ENCODE data around the gene HOXC12.

The HOXC12 gene

DNA sequence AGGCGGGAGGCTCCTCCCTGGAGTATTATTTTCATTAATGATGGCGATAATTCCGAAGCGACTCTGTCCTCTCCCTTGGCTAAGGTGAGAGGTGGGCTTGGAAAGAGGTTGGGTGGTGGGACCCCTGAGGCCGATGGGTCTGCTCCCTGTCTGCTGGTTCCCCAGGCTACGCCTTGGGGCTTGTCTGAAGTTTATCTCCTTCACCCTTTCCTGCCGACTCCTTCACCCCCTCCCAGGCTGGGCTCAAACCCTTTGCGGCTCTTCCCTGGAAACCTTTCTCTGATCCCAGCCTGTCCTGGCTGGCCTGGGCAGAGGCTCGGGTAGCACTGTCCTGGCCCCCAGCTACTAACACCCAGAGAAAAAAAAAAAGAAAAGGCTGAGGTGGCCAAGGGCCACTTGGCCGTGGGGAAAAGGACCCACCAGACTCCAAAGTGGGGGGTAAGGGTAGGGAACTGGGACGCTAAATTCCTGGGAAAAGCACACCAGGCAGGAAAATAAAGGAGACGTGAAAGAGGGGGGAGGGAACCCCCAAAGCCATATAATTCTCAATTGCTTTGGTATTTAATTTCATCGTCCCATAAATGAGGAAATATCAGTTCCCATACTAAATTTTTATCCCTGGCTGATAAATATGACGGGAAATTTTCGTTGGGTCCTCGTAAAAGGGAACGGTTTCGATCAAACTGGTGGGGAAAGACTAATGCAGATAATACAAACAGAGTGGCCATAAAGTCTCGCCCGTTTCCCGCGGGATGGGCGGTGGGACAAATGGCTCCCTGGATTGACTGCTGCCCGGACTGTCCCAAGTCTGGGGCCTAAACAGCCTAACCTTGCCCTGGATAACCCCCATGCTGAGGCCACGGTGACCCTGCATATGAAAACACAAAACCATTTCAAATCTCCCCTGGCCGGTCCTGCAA is 28.2 kb downstream of the HOXC12 start:
- FAIRE-seq: no peak

DNA sequence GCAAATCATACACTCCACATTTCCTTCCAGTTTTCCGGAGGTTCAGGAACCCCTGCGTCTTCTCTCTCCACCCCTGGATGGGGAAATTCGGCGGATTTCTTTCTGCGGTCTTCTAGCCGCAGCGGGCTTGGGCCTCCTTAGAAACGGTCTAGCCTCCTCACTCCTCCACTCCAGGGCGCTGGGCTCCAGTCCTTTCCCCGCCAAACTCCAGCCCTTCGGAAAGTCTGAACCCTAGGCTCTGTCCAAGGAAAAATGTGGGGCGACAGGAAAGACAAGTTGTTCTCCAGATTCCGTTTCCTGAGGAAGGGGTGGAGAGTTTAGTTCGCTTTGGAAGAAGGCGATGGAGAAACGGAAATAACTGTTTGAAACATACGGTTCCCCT is 28.9 kb downstream of the HOXC12 start:
- FAIRE-seq (no peak), DNase-seq (ENCODE audit: insufficient read length, low spot score) (no peak)

More for the DNA sequence above, 28.2 kb downstream of the HOXC12 start:
- no peak for DNase-seq (ENCODE audit: insufficient read length, low spot score)

DNA sequence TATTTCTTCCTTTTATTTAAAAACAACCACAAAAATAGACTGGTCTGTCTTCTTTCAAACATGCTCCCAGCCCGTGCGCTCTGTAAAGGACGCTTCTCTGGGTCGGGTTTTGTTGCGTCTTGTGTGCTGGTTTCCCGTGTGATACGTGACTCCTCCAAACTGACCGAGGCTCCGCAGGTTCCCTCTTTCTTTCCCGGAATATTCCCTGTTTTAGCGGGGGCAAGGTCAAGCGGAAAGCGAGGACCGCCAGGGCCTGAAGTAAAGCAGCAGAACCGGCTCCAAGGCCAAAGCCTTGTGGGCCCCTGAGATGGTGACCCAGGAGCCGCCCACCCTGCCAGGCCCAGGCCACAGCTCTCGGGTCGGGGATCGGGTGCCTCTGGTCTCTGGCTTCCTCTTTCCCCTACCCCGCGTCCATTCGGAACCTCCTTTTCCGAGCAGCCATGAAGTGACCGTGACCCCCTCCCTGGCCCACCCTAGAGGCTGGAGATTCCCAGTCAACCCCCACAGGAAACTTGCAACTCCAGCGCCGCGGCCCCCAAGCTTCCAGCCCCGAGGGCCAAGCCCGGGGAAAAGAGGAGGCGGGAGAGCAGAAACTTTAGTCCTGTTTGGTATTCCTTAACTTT is 29.4 kb downstream of the HOXC12 start:
- FAIRE-seq (no peak), DNase-seq (ENCODE audit: insufficient read length, low spot score) (no peak)

DNA sequence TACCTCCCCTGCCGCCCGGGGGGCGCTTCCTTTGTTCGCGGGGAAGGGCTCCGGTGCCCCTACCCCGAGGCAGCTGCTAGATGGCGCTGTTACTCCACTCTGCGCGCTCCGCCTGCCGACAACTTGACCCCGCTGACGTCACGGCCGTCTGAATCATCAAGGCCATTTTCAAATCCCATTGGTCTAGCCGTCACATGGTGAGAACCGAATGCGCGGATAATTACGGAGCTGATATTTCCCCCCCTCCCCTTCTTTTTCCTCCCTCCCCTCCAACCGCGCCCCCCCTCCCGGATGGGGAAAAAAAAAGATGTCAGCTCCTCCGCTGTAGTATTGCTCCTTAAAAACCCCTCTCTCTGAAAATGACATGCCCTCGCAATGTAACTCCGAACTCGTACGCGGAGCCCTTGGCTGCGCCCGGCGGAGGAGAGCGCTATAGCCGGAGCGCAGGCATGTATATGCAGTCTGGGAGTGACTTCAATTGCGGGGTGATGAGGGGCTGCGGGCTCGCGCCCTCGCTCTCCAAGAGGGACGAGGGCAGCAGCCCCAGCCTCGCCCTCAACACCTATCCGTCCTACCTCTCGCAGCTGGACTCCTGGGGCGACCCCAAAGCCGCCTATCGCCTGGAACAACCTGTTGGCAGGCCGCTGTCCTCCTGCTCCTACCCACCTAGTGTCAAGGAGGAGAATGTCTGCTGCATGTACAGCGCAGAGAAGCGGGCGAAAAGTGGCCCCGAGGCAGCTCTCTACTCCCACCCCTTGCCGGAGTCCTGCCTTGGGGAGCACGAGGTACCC is 30.4 kb downstream of the HOXC12 start, which contains the start of gene HOXC10:
HOXC10 (plus strand) TSS at position 246 of the 791 bp plus-strand sequence; CDS start at position 360, 114 bp downstream.
- peak; percentile 92 for DNase-seq (ENCODE audit: insufficient read length, low spot score)
- FAIRE-seq: peak; percentile 88

DNA sequence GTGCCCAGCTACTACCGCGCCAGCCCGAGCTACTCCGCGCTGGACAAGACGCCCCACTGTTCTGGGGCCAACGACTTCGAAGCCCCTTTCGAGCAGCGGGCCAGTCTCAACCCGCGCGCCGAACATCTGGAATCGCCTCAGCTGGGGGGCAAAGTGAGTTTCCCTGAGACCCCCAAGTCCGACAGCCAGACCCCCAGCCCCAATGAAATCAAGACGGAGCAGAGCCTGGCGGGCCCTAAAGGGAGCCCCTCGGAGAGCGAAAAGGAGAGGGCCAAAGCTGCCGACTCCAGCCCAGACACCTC is 30.9 kb downstream of the HOXC12 start:
- DNase-seq (ENCODE audit: insufficient read length, low spot score): no peak
- no peak for FAIRE-seq

DNA sequence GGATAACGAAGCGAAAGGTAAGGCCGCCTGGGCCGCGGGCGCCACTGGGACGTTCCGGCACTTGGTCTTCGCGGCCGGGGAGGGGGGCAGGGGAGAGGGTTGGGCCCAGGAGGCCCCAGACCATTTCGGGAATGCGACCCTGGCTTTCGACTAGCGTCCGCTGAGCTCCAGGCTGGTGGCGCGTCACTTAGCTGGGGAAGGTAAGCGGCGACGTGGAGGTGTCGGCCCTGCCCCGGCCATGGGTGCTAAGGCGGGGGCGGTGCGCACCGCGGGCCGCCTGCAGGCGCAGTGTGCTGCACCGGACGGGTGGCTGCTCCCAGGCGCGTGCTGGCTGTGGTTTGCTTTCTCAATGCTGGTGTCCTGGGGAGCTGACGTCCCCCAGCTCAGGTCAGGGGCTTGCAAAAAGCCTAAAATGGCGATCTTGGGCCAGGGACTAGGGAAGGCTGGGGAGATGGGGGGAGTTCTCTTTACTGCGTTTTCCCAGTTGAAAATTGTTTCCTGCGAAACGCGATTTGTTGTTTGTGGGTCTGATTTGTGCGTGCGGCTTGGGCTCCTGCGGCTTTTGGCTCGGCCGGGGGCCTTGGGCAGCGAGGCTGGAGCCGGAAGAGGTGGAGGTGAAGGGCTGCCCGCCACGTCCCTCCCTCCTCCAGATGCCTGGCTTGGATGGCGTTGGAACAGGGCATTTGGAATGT is 31.4 kb downstream of the HOXC12 start:
- no peak for DNase-seq (ENCODE audit: insufficient read length, low spot score)
- FAIRE-seq: no peak

DNA sequence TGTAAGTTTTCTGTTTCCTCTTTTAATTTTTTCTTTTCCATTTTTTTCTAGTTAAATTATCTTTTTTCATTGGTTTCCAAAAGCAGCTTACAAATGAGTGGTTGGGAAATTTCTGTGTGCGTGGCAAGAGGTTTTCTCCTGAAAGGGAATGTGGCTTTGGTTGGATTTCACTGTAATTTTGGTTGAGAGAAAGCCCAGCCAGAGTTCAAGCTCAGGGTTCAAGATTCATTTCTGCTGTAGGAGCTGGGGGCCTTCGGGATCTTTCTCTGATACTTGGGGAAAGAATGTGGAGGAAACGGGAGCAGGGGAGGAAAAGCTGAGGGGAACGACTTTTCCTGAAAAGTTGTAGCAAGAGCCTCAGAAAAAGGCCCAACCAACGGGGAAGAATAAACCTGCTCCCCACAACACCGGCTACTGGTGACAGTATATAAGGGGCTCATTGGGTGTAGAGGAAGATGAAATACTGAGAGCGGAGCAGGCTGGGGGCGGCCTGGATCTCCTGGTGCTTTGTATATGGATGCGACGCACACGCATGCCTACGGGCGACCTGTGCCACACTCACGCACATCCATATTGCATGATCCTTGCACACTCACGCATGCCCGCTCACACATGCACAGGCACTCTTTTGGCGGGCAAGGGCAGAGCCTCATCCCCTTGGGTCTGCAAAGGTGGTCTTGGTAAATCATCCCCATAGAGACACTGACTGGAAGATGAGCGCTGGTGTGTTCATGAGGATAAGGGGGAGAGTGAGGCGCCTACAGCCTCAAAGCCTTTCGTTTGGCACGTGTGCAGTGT is 32.2 kb downstream of the HOXC12 start:
- no peak for FAIRE-seq
- no peak for DNase-seq (ENCODE audit: insufficient read length, low spot score)

DNA sequence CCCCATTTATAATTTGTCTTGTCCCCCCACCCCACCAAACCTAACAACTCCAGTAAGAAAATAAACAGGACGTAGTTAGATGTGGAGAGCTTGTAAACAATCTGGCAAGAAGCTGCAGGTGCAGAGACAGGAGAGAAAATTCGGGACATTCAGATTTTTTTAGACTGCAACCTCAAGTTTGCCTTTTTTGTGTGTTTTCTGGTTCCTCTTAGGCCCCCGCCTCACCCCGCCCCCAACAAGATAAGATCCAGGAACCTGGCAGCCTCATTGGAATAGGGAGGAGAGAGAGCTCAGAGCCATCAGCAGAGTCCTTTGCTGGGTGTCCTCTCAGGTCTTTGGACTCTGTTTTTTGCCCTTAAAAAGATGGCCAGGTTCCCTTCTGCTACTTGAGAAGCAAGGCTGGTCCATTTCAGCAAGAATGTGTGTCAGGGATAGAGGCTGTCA is 33.1 kb downstream of the HOXC12 start:
- no peak for DNase-seq (ENCODE audit: insufficient read length, low spot score)
- FAIRE-seq: no peak

DNA sequence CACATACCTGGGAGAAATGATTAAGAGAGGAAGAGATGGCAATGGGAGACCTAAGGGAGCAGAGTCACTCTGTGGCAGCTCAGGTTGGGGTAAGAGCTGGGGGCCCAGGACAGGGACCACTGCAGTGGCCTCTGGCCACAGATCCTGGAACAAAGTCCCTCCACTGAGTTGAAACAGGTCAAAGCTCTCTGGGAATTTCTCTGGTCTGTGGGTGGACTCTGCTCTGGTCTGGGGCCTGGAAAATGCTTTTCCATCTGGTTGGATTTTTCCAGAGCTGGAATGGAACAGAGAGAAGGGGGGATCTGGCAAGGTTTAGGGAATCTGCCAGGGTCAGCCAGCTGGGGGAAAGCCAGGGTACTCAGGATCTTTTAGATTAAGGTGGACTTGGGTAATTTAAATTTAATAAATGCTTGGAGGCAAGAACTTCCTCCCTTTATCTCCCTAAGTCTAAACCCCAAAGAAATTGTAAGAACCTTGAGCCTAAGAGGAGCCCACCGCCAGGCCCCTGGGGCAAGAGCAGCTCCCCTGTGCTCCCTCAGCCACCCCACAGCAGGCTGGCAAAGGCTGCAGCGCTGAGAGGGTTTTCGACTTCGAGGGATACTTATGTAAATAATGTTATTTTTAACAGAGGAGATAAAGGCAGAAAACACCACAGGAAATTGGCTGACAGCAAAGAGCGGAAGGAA is 34.0 kb downstream of the HOXC12 start:
- no peak for FAIRE-seq
- no peak for DNase-seq (ENCODE audit: insufficient read length, low spot score)

DNA sequence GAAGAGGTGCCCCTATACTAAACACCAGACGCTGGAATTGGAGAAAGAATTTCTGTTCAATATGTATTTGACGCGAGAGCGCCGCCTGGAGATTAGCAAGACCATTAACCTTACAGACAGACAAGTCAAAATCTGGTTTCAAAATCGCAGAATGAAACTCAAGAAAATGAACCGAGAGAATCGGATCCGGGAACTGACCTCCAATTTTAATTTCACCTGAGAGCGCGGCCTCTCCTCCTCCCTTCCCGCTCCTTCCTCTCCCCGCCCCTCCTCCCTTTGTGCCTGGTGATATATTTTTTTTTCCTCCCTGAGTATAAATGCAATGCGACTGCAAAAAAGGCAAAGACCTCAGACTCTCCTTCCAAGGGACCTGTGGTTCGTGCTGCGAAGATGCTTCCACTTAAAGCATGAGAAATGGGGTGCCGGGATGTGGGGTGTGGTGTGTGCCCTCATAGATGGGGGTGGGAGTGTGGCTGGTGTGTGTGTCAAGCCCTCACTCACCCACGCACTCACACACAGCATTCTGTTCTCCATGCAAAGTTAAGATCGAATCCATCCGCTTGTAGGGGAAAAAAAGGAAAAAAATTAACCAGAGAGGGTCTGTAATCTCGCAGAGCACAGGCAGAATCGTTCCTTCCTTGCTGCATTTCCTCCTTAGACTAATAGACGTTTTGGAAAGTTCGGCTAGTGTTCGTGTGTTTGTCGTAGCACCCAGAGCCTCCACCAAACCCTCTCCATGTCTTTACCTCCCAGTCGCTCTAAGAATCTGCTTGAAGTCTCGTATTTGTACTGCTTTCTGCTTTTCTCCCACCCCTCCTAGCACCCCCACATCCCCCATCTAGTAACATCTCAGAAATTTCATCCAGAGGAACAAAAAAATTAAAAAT is 34.8 kb downstream of the HOXC12 start:
- FAIRE-seq: no peak
- DNase-seq (ENCODE audit: insufficient read length, low spot score): peak; percentile 70

DNA sequence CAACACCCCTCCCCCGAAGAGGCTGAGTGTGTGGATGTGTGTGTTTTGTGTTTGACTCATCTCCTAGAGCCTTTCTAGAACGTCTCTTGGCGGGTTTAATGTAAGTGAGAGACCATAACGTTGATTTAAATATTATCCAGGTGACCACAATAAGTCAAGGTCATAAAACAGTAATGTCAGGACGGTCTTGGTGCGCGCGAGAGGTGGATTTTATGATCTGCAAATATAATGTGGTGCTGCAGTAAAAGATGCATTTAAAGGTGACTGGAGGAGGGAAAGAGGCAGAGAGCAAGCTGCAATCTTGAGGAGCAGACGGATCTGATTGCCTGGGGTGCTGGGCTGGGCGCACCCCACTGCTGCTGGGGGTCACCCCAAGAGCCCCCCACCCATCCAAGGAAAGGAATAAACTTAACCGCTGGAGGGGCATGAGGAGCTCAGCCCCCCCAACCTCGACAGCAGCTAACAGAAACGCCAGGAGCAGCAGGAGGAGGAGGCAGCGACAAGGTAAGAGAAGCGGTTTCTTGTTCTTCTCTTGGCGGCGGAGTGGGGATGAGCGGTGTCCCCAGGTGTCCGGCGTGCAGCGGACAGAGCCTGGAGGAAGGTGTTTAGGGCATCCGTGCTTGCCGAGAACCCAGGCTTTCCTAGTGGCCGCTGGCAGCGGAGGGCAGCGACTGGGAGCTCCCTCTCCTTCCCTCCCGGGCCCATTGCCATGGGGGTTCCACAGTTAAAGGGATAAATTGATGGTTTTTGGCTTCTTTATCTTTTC is 35.8 kb downstream of the HOXC12 start:
- DNase-seq (ENCODE audit: insufficient read length, low spot score) (no peak), FAIRE-seq (no peak)

DNA sequence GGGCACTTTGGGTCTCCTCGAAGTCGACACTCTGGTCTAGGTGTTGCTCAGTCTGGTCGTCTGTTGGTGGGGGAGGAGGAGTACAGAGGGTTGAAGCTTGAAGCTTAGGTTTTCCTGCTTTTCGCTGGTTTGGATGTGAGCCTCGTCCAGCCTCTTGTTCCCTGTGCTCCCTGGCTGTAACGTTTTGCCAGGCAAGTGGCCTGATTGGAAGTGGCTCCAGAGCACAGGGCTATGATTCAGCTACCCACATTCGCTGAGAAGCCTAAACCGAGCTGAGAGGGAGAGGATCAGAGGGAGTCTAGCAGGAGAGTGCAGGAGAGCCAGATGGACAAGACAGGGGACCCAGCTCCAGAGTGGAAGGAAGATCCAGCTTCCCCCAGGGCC is 36.4 kb downstream of the HOXC12 start:
- DNase-seq (ENCODE audit: insufficient read length, low spot score) (no peak), FAIRE-seq (no peak)

DNA sequence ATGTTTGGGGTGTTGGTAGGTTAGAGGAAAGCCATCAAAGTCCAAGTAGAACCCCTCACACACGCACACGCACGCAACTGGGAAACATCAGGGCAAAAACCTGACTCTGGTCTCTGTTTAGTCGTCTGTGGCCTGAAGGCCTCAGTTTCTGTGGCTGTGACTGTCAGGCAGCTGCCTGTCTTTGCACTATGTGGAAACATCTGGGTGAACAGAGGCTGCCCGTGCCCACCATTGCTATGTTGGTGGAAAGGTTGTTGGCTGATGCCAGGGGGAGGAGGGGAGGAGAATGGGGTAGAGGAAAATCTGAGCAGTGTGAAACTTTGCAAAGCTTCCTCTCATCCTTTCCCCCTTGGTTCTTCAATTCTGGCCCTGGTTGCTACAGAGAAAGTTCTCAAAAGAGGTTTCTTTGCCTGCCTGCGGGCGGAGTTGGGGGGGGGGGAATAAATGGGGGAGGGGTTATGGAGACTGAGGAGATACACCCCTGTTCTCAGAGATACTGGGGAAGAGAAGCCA is 37.7 kb downstream of the HOXC12 start:
- FAIRE-seq (no peak), DNase-seq (ENCODE audit: insufficient read length, low spot score) (no peak)

DNA sequence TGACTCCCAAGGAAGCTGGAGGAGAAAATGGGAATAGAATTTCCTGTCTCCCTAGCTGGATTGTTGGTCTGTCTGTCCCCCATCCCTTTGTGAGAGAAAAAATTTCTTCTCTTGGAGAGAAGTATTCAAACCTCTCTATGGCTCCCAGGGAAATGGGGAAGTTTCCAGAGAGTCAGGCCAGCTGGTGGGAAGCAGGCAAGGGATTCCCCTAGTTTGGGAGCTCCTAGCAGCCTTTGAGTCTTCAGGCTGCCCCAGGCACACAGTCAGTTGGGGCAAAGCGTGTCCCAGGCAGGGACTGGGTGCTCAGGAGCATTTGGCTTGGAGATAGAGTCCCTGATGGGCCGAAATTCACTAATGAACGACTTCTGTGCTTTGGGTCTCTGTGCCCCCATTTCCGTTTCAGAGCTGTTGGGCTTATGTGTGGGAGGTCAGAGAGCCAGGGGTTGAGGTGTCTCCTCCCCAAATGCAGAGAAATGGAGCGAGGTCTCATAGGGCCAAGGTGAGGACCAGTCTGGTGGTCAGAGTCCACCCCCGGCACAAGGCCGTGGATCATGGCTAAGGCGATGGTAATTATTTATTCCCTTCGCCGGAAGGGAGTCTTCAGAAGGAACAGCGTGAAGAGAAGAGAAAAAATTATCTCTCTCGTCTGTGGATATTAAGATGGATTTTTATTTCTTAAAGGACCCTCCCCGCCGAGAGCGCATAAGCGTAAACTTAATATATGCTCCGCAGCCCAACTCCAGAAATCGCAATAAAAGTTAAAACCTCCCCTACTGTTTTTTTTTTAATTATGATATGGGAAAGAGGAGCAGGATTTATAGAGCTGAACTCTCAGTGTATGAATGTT is 38.7 kb downstream of the HOXC12 start:
- DNase-seq (ENCODE audit: insufficient read length, low spot score): no peak
- FAIRE-seq: no peak

DNA sequence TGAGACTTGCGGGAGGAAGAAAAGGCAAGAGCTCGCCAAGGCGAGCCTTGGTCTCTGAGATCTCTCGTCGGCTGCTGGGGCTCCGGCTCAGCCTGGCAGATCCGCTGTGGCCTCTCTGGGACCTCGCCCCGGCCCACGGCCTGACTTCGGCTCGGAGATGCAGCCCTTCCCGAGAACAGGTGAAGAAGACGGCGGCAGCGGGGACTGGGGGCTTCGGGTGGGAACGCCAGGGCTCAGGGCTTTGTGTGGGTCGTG is 39.2 kb downstream of the HOXC12 start:
- DNase-seq (ENCODE audit: insufficient read length, low spot score) (no peak), FAIRE-seq (no peak)

DNA sequence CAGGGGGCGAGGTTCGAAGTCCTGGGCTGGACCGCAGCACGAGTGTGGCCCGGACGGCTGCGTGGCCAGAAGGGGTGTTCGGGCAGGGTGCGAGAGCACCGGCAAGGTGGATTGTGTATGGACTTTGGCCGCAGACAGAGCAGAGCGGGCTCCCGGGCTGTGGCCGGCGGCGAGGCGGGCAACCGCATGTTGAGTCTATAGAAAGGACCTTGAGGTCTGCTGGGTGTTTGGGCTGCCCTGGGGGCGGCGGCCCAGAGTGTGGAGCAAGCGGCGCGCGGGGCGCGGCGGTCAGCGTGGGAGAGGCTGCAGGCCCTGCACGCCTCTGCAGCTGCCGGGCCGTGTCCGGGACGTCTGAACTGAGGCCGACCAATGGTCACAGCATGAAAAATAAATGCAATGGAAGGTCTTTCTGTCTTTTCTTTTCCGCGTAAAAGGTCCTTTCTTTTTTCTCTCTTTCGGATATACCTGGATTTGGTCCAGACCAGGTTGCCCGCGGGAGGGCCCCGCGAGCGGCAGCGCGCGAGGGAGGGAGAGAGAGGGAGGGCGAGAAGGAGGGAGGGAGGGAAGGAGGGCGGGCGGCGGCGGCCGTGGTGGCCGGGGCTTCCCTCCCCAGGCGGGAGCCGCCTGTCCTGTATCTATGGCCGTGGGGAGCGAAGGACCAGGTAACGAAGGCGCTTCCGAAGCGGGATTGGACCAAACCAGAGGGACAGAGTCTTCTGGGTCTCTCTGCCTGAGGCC is 39.7 kb downstream of the HOXC12 start:
- no peak for DNase-seq (ENCODE audit: insufficient read length, low spot score)
- no peak for FAIRE-seq

All from HTR-8/SVneo (cell line).